Skin epidermis (tissue), 12 donors: ENCODE measurements around the gene GLI3.
A peak's percentile ranks its signal among the peaks of the same experiment; 100 is the strongest.

ENCODE experiments used
- H3K27ac ChIP-seq, 21 experiments: fragments of 200-600 bp; sonication (generic) in 11 of 21; one replicate each; pipeline ENCODE4 v1.5.0; 2020; ENCODE audit warnings: mild to moderate bottlenecking in 3 of 21, inconsistent platforms in 2 of 21, moderate library complexity in 2 of 21
- H3K4me3 ChIP-seq, 7 experiments: fragments of 200-600 bp; sonication (generic) in 2 of 7; one replicate each; pipeline ENCODE4 v1.5.0; 2020; ENCODE audit warnings: inconsistent platforms in 2 of 7, mild to moderate bottlenecking in 2 of 7, moderate library complexity in 1 of 7

Gene GLI3

GRCh38 chr7:41930538-41931262 lies 306.3 kb downstream of the GLI3 start:
- no peak overlapping the region for H3K27ac ChIP-seq
- H3K4me3 ChIP-seq: no peak overlapping the region

- peak overlapping the region in 1 of 21 experiments; percentile 12 for H3K27ac ChIP-seq
- no peak overlapping the region for H3K4me3 ChIP-seq
Observed at GRCh38 chr7:41928781-41929180, 308.2 kb downstream of the GLI3 start.

DNA sequence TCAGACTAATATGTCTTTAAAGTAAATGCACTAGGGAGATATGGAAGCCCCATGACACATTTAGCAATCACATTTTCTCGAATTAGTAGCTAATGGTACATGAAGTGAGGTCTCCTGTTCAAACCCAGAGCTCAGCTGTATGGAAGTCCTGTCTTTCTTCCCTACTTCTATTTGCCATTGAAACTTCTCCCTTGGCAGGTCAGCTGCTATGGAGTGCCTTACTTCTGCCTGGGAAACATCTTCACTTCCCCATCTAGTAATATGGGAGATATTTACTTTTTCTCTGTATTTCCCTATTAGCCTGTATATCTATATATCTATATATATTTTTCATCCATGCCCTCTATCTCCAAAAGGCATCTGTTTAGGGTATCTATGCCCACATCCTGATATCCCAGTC lies 308.8 kb downstream of the GLI3 start:
- Histone ChIP-seq H3K27ac (no peak overlapping the region), H3K4me3 (no peak overlapping the region)

GRCh38 chr7:41927380-41927779 lies 309.6 kb downstream of the GLI3 start:
- H3K27ac ChIP-seq: no peak overlapping the region
- no peak overlapping the region for H3K4me3 ChIP-seq

GRCh38 chr7:41925946-41926345 lies 311.1 kb downstream of the GLI3 start:
- Histone ChIP-seq H3K27ac (no peak overlapping the region), H3K4me3 (no peak overlapping the region)

DNA sequence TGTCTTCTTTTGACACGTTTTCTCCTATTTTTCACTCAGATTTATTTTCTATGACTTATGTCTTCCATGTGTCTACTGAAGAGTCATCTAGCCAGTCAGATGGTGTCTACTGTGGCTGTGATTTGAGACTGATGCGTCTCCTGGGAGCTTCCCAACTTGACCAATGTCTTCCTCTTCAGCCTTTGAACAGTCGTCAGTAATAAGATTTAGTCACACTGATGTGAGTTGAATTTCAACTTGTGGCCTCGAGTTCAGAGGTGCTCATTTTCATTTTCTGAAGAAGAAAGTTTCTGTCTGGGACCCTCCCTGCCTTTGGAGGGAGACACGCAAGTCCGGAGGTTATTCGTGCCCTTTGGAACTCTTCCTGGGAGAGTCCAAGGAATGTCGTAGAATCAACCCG lies 312.2 kb downstream of the GLI3 start:
- no peak overlapping the region for H3K27ac ChIP-seq

GRCh38 chr7:41922373-41922772 lies 314.6 kb downstream of the GLI3 start:
- Histone ChIP-seq H3K27ac (peak overlapping the region in 3 of 21 experiments; percentile 10 to 44 (median 35)), H3K4me3 (no peak overlapping the region)

More for the DNA sequence above, 312.2 kb downstream of the GLI3 start:
- H3K4me3 ChIP-seq: no peak overlapping the region

GRCh38 chr7:41921453-41921981 lies 315.5 kb downstream of the GLI3 start:
- H3K4me3 ChIP-seq: no peak overlapping the region
- peak overlapping the region in 2 of 21 experiments; percentile 10 to 44 for H3K27ac ChIP-seq

DNA sequence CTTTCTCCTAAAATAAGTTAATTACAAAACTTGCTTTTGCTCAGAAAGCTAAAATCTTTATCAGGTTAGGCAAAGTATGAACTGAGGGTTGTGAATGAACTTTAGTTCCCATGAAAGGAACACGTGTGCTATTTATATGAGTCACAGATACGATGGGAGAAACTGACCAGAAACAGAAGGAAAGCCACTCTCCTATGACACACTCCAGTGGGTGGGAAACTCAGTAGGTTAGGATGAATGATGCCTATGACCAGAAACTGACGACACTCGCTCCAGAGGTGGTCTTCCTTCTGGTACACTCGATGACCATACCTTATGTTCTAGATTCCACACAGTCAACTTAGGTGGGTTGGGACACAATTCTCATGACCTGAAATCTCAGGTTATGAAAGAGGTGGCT lies 318.4 kb downstream of the GLI3 start:
- Histone ChIP-seq H3K4me3 (no peak overlapping the region), H3K27ac (no peak overlapping the region)

DNA sequence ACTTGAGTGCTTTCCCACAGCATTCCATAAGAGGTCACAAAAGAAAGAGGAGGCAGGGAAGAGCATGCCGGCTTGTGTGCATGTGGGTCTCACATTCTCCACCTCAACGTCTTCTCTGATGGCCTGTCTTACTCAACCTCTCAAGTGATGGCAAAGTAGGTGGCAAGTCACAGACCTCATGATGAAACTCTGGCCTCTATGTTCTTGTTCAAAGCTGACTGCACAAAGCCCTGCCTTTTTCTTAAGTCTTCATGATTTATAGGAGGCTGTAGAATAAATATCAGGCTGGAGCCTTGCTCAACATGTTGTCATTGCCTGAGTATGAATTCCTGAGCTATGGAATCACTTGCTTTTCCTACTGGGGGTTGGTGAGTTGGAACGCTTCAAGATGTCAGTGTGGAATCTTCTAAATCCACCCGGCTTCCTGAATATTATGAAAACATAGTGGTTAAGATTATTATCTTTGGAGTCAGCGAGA lies 320.5 kb downstream of the GLI3 start:
- peak overlapping the region in 3 of 21 experiments; percentile 25 to 32 (median 26) for H3K27ac ChIP-seq
- no peak overlapping the region for H3K4me3 ChIP-seq

DNA sequence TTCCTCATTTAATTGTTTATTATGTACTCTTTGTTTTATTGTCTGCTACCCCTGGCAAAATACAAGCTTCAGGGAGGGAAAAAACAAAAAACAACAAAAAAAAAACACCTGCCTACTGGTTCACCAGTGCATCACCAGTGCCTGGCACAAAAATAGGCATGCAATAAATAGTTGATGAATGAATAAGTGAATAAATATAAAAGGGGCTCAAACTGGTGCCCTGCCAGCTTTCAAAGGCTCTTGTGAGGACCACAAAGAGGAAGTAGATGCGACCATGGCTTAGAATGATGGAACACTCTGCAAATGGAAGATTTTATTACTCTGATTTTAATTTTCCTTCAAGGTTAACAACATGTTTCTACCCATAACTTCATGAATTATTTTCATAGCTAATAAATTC lies 321.1 kb downstream of the GLI3 start:
- Histone ChIP-seq H3K27ac (peak overlapping the region in 2 of 21 experiments; percentile 15 to 26), H3K4me3 (no peak overlapping the region)

- no peak overlapping the region for H3K27ac ChIP-seq
- no peak overlapping the region for H3K4me3 ChIP-seq
Observed at GRCh38 chr7:41912851-41913567, 324.0 kb downstream of the GLI3 start.

DNA sequence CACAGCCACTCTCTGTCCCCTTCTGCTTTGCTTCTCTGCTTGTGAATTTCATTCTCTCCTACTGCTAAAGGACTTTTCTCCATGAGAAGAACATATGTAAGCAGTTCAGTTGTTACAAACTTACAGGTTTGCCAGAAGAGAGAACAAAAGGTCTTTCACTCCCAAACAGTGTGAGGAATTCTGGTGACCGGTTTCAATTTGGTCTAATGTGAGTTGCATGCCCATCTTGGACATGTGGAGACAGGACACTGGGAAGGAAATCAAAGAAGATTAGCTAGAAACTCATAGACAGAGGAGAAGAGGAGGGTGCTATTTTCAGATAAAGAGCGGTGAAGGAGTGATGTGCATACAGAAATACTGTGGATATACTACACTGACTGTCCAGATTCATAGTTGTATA lies 324.6 kb downstream of the GLI3 start:
- Histone ChIP-seq H3K4me3 (no peak overlapping the region), H3K27ac (peak overlapping the region in 1 of 21 experiments; percentile 11)

DNA sequence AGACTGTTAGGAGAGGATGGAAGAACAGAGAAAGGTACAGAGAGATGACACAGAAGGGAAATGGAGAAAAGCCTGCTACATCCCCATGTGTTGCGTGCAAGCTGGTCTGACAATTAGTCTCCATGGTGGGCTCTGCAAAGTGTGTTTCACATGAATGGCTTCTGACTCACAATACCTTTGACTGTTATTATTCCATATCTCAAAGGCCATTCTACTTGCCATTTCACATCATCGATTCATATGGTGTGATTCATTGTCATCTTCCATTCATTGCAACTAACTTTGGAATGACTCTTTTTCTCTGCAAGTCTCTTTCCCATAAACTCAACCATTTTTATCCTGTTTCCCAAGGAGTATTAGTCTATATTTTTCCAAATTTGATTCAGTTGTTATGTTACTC lies 325.2 kb downstream of the GLI3 start:
- Histone ChIP-seq H3K27ac (no peak overlapping the region), H3K4me3 (no peak overlapping the region)
